GM21737 (cell line): ENCODE data around the gene STEAP2.
"Not testable (repeated sequence)": the region's sequence is repeated elsewhere in the genome, so short reads cannot be mapped to it uniquely, and the experiment has no call there.

ENCODE experiments used
- ATAC-seq: cut with Tn5 transposase; IDR thresholded peaks from one replicate; pipeline ENCODE4 v1.9.1; 2021; ENCODE audit warnings: mild to moderate bottlenecking, moderate library complexity; ENCODE audit not compliant: unreplicated experiment

The STEAP2 gene

GRCh38 chr7:90232430-90232829 lies 20.9 kb downstream of the STEAP2 start:
- no peak for ATAC-seq

GRCh38 chr7:90233569-90233968 lies 22.0 kb downstream of the STEAP2 start:
- no peak for ATAC-seq

GRCh38 chr7:90236721-90237289 lies 25.3 kb downstream of the STEAP2 start:
- ATAC-seq = no peak

GRCh38 chr7:90238022-90238421 lies 26.5 kb downstream of the STEAP2 start:
- no peak for ATAC-seq

DNA sequence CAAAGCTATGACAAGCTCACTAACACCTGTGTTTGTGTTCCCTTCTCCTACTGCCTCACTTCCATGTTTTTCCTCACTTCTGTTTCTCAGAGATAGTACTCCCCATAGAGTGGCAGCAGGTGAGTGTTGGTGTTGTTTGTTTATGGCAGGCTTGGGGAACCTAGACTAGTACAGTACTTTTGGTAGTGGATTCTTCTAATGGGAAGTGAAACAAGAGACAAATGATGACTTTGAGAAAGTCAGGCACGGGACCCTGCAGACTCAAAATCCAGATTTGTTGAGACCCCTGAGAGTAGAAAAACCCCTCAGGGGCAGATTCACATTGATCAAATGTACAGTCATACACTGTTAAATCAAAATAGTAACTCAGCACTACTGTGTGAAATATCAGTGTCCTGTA lies 27.0 kb downstream of the STEAP2 start:
- no peak for ATAC-seq

GRCh38 chr7:90239050-90239449 lies 27.5 kb downstream of the STEAP2 start:
- no peak for ATAC-seq

GRCh38 chr7:90239625-90240228 lies 28.2 kb downstream of the STEAP2 start:
- ATAC-seq = no peak

DNA sequence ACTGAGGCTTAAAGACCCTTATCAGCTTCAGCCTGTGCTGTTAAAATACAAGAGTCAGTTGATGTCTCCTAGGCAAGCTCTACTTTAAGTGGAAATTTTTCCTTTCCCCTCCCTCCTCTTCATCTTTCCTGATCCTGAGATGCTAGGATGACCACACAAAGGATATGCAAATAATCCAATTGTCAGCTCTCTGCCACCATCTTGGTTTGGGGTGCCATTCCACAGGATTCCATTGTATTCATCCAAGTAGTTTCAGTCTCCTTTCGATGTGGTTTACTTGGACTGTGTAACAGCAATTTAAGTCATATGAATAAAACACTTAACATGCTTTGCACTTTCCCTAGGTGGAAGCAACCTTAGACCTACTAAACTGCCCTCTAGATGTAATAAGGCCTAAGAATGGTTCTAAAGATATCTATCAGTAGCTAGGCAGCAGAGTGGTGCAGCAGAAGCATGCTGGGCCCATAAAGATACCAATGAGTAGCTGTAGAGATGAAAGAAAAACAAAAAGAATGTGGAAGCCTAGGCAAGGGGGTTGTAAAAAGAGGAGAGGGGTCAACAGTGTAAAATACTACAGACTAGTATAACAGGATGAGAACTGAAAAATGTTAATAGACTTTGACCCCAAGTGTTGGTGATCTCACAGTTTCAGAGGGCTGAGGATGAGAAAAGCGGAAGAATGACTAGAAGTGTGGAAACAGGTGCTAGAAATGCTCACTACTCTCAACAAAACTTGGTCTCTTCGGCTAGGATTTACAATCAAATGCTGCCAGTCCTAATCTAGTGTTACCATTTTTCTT lies 31.0 kb downstream of the STEAP2 start:
- peak; percentile 49 for ATAC-seq

- ATAC-seq = no peak
Observed at GRCh38 chr7:90243556-90243955, 32.0 kb downstream of the STEAP2 start.

GRCh38 chr7:90244565-90244908 lies 33.0 kb downstream of the STEAP2 start:
- no peak for ATAC-seq

DNA sequence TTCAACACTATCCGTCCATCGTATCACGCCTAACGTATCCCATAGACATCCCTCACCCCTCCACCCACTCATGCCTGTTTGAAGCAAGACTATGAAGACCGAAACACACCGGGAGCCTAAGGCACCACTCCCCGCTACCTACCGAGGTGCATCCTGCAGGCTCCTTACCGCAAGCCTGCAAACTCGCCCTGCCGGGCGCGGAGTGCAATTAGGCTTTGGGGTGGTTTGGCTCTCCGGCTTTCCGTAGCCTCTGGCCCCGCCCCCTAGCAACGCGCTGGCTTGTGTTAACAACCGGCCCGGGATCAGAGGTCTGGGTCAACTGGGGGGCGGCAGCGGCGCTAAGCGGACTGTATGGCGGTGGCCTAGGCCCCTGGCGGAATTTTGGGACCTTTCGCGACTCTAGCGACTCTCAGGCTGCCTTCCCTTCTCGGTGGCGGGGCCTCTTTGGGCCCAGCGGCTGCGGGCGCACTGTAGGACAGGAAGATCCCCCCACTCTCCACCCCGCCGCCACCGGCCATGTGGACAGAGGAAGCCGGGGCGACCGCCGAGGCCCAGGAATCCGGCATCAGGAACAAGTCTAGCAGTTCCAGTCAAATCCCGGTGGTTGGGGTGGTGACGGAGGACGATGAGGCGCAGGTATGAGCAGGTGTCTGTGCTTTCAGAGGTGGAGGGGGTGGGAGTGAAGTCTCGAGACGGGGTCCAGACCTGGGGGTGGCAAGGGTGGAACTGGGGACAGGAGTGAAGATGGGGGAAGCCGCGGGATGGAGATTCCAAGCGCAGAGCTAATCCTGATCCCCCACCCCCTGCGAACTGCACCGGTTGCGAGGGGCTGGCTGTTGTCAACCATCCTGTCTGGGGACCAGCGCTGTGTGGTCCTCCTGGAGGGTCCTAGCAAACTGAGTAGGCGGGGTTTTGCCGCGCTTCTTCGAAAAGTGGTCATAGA lies 33.6 kb downstream of the STEAP2 start, which contains the start of gene CFAP69:
Gene CFAP69, plus strand, starts transcription at position 266 of the 943 bp plus-strand sequence. Its CDS starts 251 bp downstream, at position 517.
- ATAC-seq = peak; percentile 84

GRCh38 chr7:90246171-90246570 lies 34.6 kb downstream of the STEAP2 start:
- ATAC-seq = no peak

DNA sequence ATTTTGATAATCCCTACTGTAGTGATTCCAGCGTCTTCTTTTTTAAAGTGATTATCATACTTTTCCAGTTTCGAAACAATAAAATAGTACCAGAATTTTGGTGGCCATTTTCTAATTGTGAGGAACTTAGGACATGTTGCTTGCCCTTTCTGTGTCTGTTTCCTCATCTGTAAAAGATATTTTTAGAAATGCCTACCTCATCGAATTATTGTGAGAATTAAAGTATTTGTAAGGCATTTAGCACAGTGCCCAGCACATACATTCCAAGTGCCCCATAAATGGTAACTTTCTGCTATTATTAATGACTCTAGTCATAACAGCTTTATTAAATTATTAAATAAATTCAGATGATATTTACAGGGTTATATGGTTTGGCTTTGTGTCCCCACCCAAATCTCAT lies 37.2 kb downstream of the STEAP2 start:
- ATAC-seq = no peak

- no peak for ATAC-seq
Observed at GRCh38 chr7:90250601-90251303, 39.2 kb downstream of the STEAP2 start.

- no peak for ATAC-seq
Observed at GRCh38 chr7:90251304-90251635, 39.7 kb downstream of the STEAP2 start.

- not testable (repeated sequence) for ATAC-seq
Observed at GRCh38 chr7:90256011-90256410, 44.5 kb downstream of the STEAP2 start.

DNA sequence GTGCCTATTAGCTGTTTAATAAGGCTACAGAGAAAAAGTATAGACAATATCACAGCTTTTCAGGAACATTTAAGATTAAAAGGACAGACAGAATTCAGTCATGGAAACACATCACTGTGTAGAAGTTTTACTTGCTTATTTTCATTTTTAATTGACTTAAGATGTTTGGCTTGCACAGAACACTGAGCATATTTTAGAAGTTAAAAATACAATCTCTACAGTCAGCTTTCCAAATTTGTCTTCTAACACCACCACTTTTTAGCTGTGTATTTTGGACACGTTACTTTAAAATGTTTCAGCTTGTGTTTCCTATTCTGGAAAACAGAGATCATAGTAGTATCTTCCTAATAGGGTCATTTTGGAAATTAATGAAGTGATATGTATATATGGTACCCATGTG lies 45.2 kb downstream of the STEAP2 start:
- no peak for ATAC-seq

DNA sequence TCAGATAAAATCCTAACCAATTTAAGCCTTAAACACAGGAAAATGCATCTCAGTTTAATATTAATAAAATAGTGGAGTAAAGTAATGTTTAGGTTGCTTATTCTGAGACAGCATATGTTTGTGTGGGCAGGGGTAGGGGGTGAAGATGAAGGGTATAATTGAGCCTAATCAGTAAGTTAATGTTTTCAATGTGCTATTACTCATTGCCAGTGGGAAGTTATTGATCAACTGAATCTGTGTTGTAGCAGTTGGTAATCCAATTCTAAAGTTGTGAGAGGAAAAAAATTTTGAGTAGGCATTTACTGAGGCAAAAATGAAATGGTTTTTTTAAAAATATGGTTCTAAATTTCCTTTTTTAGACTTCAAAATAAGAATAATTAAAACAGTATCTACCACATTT lies 49.9 kb downstream of the STEAP2 start:
- no peak for ATAC-seq

DNA sequence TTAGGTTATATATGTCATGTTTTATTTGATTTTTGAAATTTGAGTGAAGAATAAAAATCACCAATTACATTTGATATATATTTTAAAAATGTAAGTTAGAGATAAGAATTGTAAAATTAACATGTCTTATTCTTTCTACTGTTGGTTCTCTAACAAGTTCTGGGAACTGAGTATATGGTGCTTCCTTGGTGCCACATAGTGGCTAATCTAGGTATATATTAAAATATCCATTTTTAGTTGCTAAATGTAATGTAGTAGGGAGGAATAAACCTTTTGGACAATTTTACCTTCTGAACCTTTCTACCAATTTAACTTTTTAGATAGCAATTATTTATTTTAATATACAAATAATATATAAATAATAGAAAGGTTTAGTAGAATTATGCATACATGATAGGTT lies 50.9 kb downstream of the STEAP2 start:
- no peak for ATAC-seq

DNA sequence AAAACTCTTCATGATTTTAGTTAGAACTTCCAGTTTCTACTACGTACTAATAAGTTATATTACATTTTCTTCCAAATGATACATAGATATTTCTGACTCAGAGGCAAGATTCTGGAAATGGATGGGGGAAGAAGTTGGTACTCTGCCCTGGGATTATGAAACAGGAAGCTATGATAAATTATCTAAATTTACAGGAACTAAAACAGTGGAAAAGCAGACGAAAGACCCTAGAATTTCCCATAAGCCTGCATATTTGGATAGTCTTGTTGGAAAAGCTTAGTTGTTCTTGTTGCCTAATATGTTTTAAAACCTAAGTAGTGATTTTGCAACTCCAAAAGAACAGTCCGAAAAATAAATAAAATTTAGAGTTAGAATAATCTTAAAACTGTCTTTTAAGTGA lies 55.3 kb downstream of the STEAP2 start:
- no peak for ATAC-seq
